GM18951 (cell line): Measurements from ENCODE around the gene POM121L2.

ENCODE experiments used
- POLR2A ChIP-seq: IDR thresholded peaks from 4 replicates; pipeline ENCODE4 v1.6.1; 2011; ENCODE audit warnings: mild to moderate bottlenecking; ENCODE audit not compliant: insufficient read length, insufficient read depth; ENCODE audit errors: extremely low read depth
- in situ Hi-C: fragments of 300-500 bp; cut with MboI; formaldehyde crosslinking; loops from one replicate; pipeline ENCODE4 v1.12.0; 2022; ENCODE audit warnings: low sequenced_read_pairs, mixed read lengths, inconsistent platforms; ENCODE audit not compliant: unreplicated experiment

POM121L2 gene

DNA sequence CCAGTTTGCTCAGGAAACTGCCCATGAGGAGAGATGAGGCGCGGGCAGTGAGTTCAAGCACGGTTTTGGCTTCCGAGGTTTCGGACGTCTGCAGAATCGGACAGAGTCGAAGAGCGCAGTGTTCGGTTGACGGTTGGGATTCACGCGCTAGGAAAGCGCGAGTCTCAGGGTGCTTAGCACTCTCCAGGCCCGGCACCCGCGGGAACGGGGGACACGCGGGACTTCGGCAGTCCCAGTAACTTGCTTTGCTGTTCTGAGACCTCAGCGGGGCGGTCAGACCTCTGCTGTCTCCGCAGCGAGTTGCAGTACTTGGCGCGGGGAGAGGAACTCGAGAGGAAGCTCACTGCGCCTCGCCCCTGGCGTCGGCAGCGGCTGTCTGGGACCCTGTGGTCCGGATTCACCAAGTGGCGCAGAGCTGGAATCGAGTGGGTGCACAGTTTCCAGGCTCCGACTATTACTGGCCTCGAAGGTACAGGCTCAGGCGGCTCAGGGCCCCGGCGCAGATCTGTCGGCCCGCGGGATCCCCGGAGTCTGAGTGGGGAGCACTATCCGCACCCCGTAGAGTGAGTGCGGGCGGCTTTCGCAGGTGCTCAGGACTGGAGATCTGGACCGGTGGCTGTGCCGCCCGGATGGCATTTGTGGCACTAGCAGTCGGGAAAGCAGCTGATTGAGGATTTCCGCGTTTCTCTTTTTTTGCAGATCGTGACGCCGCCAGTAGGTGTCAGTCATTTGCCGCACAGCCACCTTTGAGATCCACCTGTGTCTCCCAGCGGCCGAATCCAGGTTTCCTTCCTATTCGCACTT, at the start of gene POM121L2:
POM121L2 (minus strand) TSS at position 128 of the 804 bp plus-strand sequence; CDS start at position 25, 103 bp downstream.
- in situ Hi-C loops = no loop called here
- no peak for TF ChIP-seq POLR2A

DNA sequence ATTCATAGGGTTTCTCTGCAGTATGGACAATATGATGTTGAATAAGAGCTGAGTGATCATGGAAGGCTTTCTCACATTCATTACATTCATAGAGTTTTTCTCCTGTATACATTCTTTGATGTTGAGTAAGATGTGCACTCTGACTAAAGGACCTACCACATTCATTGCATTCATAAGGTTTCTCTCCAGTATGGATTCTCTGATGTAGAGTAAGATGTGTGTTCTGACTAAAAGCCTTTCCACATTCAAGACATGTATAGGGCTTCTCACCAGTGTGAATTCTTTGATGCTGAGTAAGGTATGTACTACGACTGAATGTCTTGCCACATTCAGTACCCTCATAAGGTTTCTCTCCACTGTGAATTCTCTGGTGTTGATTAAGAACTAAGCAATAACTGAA, 47.2 kb upstream of the POM121L2 start:
- no peak for TF ChIP-seq POLR2A
- in situ Hi-C loops = no loop called here

DNA sequence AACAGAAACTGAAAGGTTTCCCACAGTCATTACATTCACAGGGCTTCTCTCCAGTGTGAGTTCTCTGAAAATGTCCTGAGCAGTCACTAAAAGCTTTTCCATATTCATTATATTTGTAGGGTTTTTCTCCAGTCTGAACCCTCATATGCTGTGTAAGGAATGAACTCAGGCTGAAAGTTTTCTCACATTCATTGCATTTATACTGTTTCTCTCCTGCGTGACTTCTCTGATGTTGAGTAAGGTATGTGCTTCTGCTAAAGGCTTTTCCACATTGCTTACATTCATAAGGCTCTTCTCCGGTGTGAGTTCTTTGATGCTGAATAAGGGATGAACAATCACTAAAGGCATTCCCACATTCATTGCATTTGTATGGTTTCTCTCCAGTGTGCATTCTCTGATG, 46.7 kb upstream of the POM121L2 start:
- in situ Hi-C loops = no loop called here

DNA sequence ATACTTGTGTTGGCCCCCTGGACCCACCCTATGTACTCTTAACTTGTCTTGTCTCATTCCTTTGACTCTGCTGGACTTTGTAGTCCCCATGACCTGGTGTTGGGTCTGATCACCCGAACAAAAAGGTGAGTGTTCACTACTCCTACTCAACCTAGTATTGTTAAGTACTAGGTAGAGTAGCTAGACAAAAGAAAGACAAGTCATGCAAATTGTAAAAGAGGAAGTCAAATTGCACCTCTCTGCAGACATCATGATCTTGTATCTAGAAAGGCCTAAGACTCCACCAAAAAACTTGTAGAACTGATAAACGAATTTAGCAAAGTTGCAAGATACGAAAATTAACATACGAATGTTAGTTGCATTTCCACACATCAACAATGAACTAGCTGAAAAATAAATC, 40.8 kb upstream of the POM121L2 start:
- no peak for TF ChIP-seq POLR2A
- in situ Hi-C loops = no loop called here

More for the DNA sequence above, 46.7 kb upstream of the POM121L2 start:
- no peak for TF ChIP-seq POLR2A

DNA sequence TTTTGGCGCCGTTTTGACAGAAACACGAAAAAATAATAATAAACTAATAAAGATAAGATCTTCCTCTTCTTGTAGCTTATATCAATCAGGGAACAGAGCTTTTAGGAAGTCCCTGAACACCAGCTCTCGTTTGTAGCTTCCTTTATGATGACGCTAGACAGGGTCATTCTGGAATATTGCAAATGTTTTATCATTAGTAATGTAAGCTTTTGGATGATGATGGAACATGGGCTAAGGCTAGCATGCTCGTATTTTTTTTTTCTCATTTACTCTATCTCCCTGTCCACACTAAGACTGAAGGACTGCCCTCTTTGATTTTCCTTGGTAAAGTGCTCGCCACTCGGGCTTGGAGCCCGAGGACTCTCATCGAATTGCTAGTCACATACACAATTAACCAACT, 22.1 kb upstream of the POM121L2 start:
- in situ Hi-C loops = no loop called here
- TF ChIP-seq POLR2A = no peak

DNA sequence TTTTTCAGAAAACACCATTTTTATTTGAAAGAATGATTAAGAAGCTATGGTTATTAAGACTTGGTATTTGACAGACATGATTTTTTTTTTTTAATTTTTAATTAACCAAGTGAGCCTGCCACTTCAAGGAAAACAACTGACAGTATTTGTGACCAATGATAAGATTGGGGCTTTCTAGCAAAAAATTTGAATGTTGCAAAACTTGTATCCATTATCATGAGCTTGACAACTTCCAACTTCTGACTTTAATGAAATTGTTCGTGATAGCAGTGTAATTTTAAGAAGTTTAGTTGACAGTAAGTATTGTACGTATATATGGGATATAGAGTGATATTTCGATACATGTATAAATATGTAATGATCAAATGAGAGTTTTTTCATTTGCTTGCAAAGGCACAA, 21.6 kb upstream of the POM121L2 start:
- no peak for TF ChIP-seq POLR2A
- in situ Hi-C loops = no loop called here

DNA sequence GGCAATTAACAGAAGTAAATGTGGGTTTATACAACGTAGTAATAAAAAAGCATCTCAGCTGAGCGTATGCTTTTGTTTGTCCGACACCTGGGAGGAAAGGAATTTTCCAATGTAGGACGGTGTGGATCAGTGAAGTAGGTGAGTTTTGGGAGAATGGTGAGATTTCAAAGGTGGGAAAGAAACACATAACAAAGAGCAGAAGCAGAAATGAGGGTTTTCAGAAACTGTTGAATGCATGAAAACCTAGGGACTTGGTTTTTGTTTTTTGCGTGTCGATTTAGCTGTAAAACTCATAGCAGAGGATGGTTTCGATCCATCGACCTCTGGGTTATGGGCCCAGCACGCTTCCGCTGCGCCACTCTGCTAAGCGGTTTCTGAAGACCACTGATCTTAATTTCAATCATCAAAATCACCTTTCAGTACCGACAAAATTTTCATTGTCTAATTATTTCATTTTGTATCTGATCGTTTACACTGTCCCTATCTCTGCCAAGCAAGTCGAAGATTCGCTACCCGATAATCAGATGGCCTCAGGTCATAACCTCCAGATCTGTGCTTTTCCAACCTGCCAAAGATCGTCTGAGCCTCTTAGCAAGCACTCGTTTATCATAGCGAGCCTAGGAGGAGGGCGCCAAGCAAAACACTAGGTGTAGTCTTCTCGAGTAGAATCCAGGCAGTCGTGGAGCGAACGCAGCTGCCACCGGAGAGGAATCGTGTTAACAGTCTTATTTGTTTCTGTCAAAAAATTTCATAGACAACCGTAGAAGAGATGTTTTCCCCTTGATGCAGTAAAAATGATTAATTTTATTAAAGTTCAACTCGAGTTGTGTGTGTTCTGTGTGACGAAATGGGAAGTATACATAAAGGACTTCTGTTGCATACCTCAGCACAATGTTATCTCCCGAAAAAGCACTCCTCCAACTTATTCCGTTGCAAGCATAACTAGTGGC, 20.9 kb upstream of the POM121L2 start:
- no peak for TF ChIP-seq POLR2A
- in situ Hi-C loops = no loop called here

DNA sequence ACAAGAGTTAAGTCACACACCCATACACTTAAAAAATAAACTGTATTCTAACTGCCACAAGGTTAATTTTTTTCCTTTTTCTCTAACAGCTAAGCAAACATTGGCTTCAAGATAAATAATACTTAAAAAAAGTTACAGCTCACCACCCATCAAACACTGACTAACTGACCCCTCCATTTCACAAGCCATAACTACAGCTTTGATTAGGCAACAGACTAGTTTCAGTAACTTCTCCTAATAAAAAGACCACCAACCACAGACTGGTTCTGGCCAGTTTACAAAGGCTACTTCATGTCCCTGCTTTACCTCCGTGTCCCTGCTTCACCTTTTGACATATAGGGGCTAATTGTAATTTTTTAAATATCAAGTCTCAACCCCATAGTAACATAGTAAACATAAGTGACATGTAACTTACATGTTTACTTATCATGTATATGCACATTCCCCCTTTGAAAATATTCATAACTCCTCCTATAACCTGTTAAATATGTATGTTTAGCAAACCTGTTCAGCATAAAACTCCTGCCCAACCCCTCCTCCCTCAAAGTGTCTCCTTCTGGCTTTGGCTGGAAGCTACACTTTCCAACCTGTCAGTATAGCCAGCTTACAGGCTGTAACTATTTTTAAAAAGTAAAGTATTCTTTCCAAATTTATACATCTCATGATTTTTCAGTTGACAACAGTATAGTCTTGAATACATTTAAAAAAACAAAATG, 15.1 kb upstream of the POM121L2 start:
- in situ Hi-C loops = no loop called here
- TF ChIP-seq POLR2A = no peak

DNA sequence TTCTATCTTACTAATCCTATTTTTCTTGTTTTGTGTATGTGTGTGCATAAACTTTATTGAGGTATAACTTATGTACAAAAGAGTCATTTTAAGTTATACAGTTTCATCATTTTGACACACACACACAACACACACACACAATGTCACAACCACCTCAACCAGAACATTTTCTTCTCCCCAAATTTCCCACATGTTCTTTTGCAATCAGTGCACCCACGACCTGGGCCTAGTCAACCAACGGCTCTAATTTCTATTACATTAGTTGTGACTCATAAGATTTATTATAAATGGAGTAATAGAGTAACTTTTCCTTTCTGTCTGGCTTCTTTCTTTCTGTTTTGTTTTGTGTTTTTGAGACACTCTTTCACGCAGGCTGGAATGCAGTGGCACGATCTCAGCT, 9.8 kb upstream of the POM121L2 start:
- in situ Hi-C loops = no loop called here
- no peak for TF ChIP-seq POLR2A

DNA sequence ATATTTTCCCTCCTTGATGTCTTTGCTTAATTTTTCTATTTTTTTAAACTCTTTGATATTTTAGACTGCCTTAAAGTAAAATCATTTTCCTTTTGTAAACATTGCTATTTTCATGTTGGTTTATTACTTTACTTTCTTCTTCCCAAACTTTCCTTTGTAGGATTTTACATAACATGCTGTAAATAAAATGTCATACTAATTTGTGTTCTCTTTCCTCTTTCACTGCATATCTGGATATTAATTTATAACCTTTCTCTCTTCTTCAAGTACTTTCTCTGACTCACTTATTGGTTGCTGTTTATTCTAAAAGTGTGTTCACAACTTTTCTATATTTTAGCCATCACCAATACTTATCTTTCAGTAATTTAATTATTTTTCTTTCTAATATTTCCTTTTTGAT, 9.3 kb upstream of the POM121L2 start:
- in situ Hi-C loops = no loop called here
- no peak for TF ChIP-seq POLR2A

DNA sequence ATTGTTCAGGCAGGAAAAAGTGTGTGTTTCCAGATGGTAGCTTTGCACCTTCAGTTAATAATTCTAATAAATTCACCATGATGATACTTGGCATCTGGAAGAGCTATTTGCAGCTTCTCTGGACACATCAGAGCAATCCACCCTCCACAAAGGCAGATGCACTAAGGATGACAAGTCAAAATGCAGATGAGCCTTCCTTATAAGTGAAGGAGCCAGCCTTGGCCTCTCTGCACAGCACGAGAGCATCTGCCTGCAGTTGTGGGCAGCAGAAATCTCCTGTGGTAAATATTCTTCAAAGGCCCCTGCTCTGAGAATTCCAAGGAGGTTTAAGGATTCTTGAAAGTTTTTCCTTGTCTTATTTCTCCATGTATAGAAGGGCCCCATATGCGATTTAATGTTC, 6.9 kb upstream of the POM121L2 start:
- no peak for TF ChIP-seq POLR2A
- in situ Hi-C loops = no loop called here

DNA sequence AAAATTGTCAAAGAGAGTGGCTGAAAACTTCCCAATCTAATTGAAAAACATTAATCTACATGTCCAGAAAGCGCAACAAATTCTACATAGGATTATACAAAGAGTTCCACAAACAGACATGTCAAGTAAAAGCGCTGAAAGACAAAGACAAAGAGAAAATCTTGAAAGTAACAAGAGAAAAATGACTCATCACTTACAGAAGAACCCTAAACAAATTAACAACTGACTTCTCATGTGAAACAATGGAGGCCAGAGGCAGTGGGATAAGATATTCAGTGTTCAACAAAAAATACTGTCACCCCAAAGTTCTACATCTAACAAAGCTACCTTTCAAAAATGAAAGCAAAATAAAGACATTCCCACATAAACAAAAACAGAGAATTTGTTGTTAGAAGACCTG, 2.0 kb upstream of the POM121L2 start:
- no peak for TF ChIP-seq POLR2A
- in situ Hi-C loops = no loop called here

DNA sequence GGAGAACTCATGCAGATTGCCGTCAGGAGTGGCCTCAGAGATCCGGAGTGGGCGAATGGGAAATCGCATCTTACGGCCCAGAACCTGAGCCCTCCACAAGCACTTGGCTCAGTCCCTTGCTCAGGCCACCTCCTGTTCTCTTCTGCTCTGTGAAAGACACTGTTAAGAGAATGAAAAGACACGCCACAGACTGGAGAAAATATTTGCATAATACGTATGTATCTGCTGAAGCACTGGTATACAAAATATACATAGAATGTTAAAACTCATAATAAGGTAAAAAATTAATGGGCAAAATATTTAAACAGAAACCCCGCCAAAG, 838 bp upstream of the POM121L2 start:
- in situ Hi-C loops = no loop called here
- no peak for TF ChIP-seq POLR2A
